Left hindlimb (tissue), 1 donor: ENCODE results near the gene SEMA7A.

Experiments
- DNase-seq: peaks from one replicate; pipeline ENCODE4 v3.0.0-alpha.2; 2018

Gene SEMA7A

GRCh38 chr15:74384881-74385643 is 48.7 kb downstream of the SEMA7A start:
- peak; percentile 52 for DNase-seq

- DNase-seq: no peak
Measured at GRCh38 chr15:74384566-74384880, 49.2 kb downstream of the SEMA7A start.

GRCh38 chr15:74383695-74384565 is 49.8 kb downstream of the SEMA7A start:
- peak; percentile 43 for DNase-seq

- peak; percentile 20 for DNase-seq
Measured at GRCh38 chr15:74383286-74383685, 50.5 kb downstream of the SEMA7A start.

- DNase-seq: peak; percentile 87
Measured at GRCh38 chr15:74382004-74382816, 51.5 kb downstream of the SEMA7A start.

GRCh38 chr15:74381481-74381880 is 52.3 kb downstream of the SEMA7A start:
- peak; percentile 36 for DNase-seq

- DNase-seq: no peak
Measured at GRCh38 chr15:74381190-74381453, 52.6 kb downstream of the SEMA7A start.

- peak; percentile 31 for DNase-seq
Measured at GRCh38 chr15:74380361-74381189, 53.2 kb downstream of the SEMA7A start.

GRCh38 chr15:74378848-74379247 is 54.9 kb downstream of the SEMA7A start:
- peak; percentile 58 for DNase-seq

GRCh38 chr15:74377831-74378766 is 55.7 kb downstream of the SEMA7A start:
- DNase-seq: peak; percentile 29

- no peak for DNase-seq
Measured at GRCh38 chr15:74376825-74377581, 56.8 kb downstream of the SEMA7A start.

- peak; percentile 25 for DNase-seq
Measured at GRCh38 chr15:74376226-74376625, 57.5 kb downstream of the SEMA7A start.

GRCh38 chr15:74375303-74375693 is 58.5 kb downstream of the SEMA7A start:
- DNase-seq: peak; percentile 66

- peak; percentile 43 for DNase-seq
Measured at GRCh38 chr15:74374648-74375302, 59.0 kb downstream of the SEMA7A start.

GRCh38 chr15:74373731-74374647 is 59.8 kb downstream of the SEMA7A start:
- peak; percentile 92 for DNase-seq

- DNase-seq: no peak
Measured at GRCh38 chr15:74373056-74373650, 60.6 kb downstream of the SEMA7A start.

GRCh38 chr15:74370471-74370870 is 63.3 kb downstream of the SEMA7A start:
- no peak for DNase-seq

- DNase-seq: no peak
Measured at GRCh38 chr15:74369756-74370155, 64.0 kb downstream of the SEMA7A start.
